HepG2 (cell line): Measurements from ENCODE around the gene PLK3. TPM values are rescaled to one million over a fixed set of nuclear protein-coding genes. Genes with fewer than 3 reads are reported as not detected.

Experiments used
- CHCHD3 ChIP-seq: sonication (generic); formaldehyde crosslinking; IDR thresholded peaks from 2 replicates; pipeline ENCODE4 v1.8.0; 2022; ENCODE audit warnings: mild to moderate bottlenecking, missing genetic modification reagents, moderate library complexity
- HMGXB3 ChIP-seq: sonication (generic); formaldehyde crosslinking; IDR thresholded peaks from 2 replicates; pipeline ENCODE4 v1.4.0; 2020; ENCODE audit warnings: missing genetic modification reagents, borderline replicate concordance
- MBD4 ChIP-seq: IDR thresholded peaks from 2 replicates; pipeline ENCODE4 v1.6.1; 2012; ENCODE audit warnings: low read length, inconsistent platforms, borderline replicate concordance
- PHF20 ChIP-seq: sonication (generic); formaldehyde crosslinking; IDR thresholded peaks from 2 replicates; pipeline ENCODE4 v1.5.0; 2020; ENCODE audit warnings: mild to moderate bottlenecking, missing genetic modification reagents
- PITX1 ChIP-seq: sonication (generic); formaldehyde crosslinking; IDR thresholded peaks from 2 replicates; pipeline ENCODE4 v1.5.1; 2020; ENCODE audit warnings: mild to moderate bottlenecking, missing genetic modification reagents
- RXRB ChIP-seq: IDR thresholded peaks from 2 replicates; pipeline ENCODE4 v1.6.1; 2016; ENCODE audit warnings: borderline replicate concordance, missing genetic modification reagents, missing compliant biosample characterization
- ZBTB7B ChIP-seq: sonication (generic); formaldehyde crosslinking; IDR thresholded peaks from 2 replicates; pipeline ENCODE4 v1.4.0; 2020; ENCODE audit warnings: missing genetic modification reagents
- ZFX ChIP-seq: sonication (generic); formaldehyde crosslinking; IDR thresholded peaks from 2 replicates; pipeline ENCODE4 v1.4.0; 2020; ENCODE audit warnings: mild to moderate bottlenecking, low read depth, missing genetic modification reagents, moderate library complexity
- ZNF234 ChIP-seq: sonication (generic); formaldehyde crosslinking; conservative IDR thresholded peaks from 2 replicates; pipeline ENCODE4 v1.5.1; 2020; ENCODE audit warnings: mild to moderate bottlenecking, missing genetic modification reagents
- ZNF343 ChIP-seq: sonication (generic); formaldehyde crosslinking; IDR thresholded peaks from 2 replicates; pipeline ENCODE4 v1.4.0; 2020; ENCODE audit warnings: mild to moderate bottlenecking, missing genetic modification reagents
- ZNF768 ChIP-seq: sonication (generic); formaldehyde crosslinking; IDR thresholded peaks from 2 replicates; pipeline ENCODE4 v1.4.0; 2020; ENCODE audit warnings: missing genetic modification reagents
- ZSCAN29 ChIP-seq: sonication (generic); formaldehyde crosslinking; conservative IDR thresholded peaks from 2 replicates; pipeline ENCODE4 v1.4.0; 2020; ENCODE audit warnings: mild to moderate bottlenecking, missing genetic modification reagents
- polyA plus RNA-seq, 8 experiments: library from polyadenylated mRNA; depleted of rRNA in 3 of 8; stranded (reverse) in 7 of 8; unstranded in 1 of 8; fragments of >200 nt; fragmentation: Illumina TruSeq in 4 of 8; extraction: Trizol in 4 of 8; gene quantifications; 2 replicates each; pipeline versions ENCODE4 v1.2.1 to v1.2.3, GENCODE V29; 2011 to 2016; ENCODE audit warnings: low read depth in 4 of 8, missing spikeins in 1 of 8, mixed read lengths in 1 of 8; ENCODE audit not compliant: insufficient read depth in 1 of 8
- total RNA-seq, 5 experiments: library from RNA; depleted of rRNA; stranded (reverse); fragments of >200 nt; fragmentation: Illumina TruSeq; extraction: Trizol; gene quantifications; 2 replicates each; pipeline ENCODE4 v1.2.3, GENCODE V29; 2016; ENCODE audit warnings: low read depth in 1 of 5

The PLK3 gene
- total and polyA plus RNA-seq, 2 of the 13 experiments (the other 11 are each of a cell fraction or from before 2014, with no cell fraction given) = 9.8 to 16.9 TPM

DNA sequence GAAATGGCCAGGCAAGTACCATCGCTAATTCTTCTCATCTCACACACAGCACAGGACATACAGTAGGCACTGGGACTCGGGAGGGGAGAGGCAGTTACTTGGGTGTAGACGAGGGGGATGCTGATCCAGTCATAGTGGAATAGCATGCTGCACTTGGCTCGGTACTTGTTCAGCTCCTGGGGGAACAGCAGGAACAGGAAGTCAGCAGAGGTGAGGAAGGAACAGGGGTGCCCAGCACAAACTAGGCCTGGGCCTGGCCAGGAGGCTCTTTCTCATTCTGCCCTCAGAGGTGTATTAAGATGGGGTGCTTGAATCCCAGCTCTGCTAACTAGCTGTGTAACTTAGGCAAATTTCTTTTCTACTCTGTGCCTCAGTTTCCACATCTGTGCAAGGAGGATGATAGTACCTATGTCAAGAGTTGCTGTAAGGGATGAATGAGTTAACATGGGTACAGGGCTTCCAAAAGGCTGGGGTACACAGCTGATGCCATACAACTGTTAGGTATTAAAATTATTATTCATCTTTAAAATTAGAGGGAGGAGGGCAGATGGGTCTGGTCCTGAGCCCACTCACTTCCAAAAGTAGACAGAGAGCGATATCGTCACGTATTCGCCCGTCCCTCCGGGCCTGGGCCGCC lies 14.6 kb upstream of the PLK3 start (continued):
- TF ChIP-seq HMGXB3 (CRISPR knock-in tag) (0 out of 2 replicates have a peak, but pooled peaks have one; percentile 21), PHF20 (CRISPR knock-in tag) (no peak), RXRB (CRISPR knock-in tag) (no peak), PITX1 (CRISPR knock-in tag) (no peak), CHCHD3 (CRISPR knock-in tag) (0 out of 2 replicates have a peak, but pooled peaks have one; percentile 26), ZNF343 (0 out of 2 replicates have a peak, but pooled peaks have one; percentile 58), ZNF234 (CRISPR knock-in tag) (no peak), ZNF768 (CRISPR knock-in tag) (no peak), ZBTB7B (CRISPR knock-in tag) (no peak), ZSCAN29 (CRISPR knock-in tag) (no peak), MBD4 (no peak), ZFX (peak; percentile 11; the same call in 1 of the 2 replicates)
